Measurements from ENCODE around the gene PER3. TPM values are rescaled to one million over a fixed set of nuclear protein-coding genes. Genes with fewer than 3 reads are reported as not detected.

The PER3 gene
- total RNA-seq (10 to 100 TPM in 1 of 2 donors, 1 to 10 TPM in 1; 8.9 to 49.0 TPM), polyA plus RNA-seq (10 to 100 TPM in 1 of 2 donors, 1 to 10 TPM in 1; 4.4 to 21.2 TPM)
- long read RNA-seq, donor 1, partial matches to known transcripts: 2 of 3 reads
- long read RNA-seq, donor 1, other reads (novel, unspliced or antisense): 1 of 3 reads
- long read RNA-seq, donor 2, partial matches to known transcripts: 6 of 23 reads
- long read RNA-seq, donor 2, other reads (novel, unspliced or antisense): 15 of 23 reads

DNA sequence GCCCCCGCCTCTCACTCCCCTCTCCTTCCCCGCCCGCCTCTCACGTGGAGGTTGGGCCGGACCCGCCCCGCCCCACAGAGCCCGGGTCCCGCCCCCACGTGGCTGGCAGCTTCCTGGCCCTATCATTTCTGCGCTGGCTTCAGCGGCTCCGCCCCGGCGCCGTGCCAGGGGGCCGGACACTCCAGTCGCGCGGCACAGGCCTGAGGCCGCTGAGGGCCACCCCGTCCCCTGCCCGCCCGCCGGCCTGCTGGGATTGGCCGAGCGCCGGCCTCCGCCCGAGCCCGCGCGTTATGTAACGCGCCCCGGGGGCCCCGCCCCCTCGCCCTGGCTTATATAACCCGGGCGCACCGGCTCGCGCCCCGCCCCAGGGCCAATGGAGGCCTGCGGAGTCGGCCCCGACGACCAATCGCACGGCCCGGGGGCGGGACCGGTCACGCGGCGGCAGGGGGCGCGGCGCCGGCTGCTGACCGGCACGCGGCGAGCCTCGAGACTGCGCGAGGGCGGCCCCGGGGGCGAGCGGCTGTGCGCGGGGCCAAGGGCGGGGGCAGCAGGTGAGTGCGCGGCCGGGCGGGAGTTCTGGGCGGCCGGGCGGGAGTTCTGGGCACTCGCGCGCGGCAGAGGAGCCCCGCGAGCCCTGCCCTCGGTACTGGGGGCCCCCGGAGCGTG lies at the start of gene PER3:
Gene PER3, plus strand, starts transcription at position 466 of the 666 bp plus-strand sequence. CDS start 587 bp downstream, outside the sequence.
- ATAC-seq (ENCODE audit: low FRiP score): peak; percentile 99
- no peaks in the 10 kb centered on the region for H3K9me3 ChIP-seq (ENCODE audit: control insufficient read depth, low read length)
- no peaks in the 10 kb centered on the region for H3K27me3 ChIP-seq (ENCODE audit: control insufficient read depth in 1 of 2, insufficient read depth in 2 of 2, low read length in 1 of 2)
- intact Hi-C loops (cut with DNase I): no loop called here
- peak; percentile 98 for DNase-seq
- peak within 1 kb of the TSS in 1 of 2 donors; percentile 66 for H3K27ac ChIP-seq (ENCODE audit: low read depth in 1 of 2, low read length in 2 of 2)
- H3K4me3 ChIP-seq (ENCODE audit: low read length in 2 of 2): peak within 1 kb of the TSS; percentile 66 to 69
- H3K4me1 ChIP-seq (ENCODE audit: control insufficient read depth in 1 of 2, insufficient read depth in 2 of 2, low read length in 2 of 2): no peaks in the 10 kb centered on the region
- WGBS, 2 donors: 0 to 1% methylated on average over 71 to 90 of the region's 90 CpGs
- H3K36me3 ChIP-seq (ENCODE audit: control insufficient read depth in 1 of 2, insufficient read depth in 2 of 2, low read length in 1 of 2): peaks cover 0 to 5% of the 10 kb centered on the region in 2 donors

DNA sequence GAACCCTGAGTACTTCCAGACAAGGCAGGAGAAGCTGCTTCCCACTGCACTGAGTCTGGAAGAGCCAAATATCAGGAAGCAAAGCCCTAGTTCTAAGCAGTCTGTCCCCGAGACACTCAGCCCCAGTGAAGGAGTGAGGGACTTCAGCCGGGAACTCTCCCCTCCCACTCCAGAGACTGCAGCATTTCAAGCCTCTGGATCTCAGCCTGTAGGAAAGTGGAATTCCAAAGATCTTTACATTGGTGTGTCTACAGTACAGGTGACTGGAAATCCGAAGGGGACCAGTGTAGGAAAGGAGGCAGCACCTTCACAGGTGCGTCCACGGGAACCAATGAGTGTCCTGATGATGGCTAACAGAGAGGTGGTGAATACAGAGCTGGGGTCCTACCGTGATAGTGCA lies 46.0 kb upstream of the PER3 start:
- H3K9me3 ChIP-seq (ENCODE audit: control insufficient read depth, low read length): no peaks in the 10 kb centered on the region
- no peak for ATAC-seq (ENCODE audit: low FRiP score)
- 92 to 93% methylated on average over 6 of the region's 6 CpGs for WGBS, 2 donors

DNA sequence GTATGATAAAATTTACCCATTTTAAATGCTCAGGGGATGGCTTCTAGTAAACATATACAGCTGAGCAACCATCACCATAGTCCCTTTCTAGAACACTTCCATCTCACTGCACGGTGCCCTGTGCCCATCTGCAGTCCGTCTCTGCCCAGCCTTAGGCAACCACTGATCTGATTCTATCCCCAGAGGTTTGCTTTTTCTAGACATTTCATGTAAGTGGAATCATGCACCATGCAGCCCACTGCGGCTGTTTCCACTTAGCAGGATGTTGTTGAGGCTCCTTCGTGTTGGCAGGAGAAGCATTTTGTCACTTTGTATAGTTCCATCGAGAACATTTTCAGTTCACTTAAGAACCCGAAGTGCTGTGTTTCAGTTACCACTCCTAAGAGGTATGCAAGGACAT lies 40.7 kb upstream of the PER3 start:
- no peaks in the 10 kb centered on the region for H3K36me3 ChIP-seq (ENCODE audit: control insufficient read depth in 1 of 2, insufficient read depth in 2 of 2, low read length in 1 of 2)
- ATAC-seq (ENCODE audit: low FRiP score) (no peak), DNase-seq (no peak)
- H3K4me3 ChIP-seq (ENCODE audit: low read length in 2 of 2): no peak overlapping the region
- no peak overlapping the region for H3K27ac ChIP-seq (ENCODE audit: low read depth in 1 of 2, low read length in 2 of 2)
- WGBS, 2 donors: 84 to 94% methylated on average over 6 of the region's 6 CpGs
- no peaks in the 10 kb centered on the region for H3K4me1 ChIP-seq (ENCODE audit: control insufficient read depth in 1 of 2, insufficient read depth in 2 of 2, low read length in 2 of 2)
- intact Hi-C loops (cut with DNase I): no loop called here
- no peaks in the 10 kb centered on the region for H3K9me3 ChIP-seq (ENCODE audit: control insufficient read depth, low read length)
- no peaks in the 10 kb centered on the region for H3K27me3 ChIP-seq (ENCODE audit: control insufficient read depth in 1 of 2, insufficient read depth in 2 of 2, low read length in 1 of 2)

More for the DNA sequence above, 46.0 kb upstream of the PER3 start:
- H3K4me1 ChIP-seq (ENCODE audit: control insufficient read depth in 1 of 2, insufficient read depth in 2 of 2, low read length in 2 of 2): no peaks in the 10 kb centered on the region
- no peak overlapping the region for H3K4me3 ChIP-seq (ENCODE audit: low read length in 2 of 2)
- H3K36me3 ChIP-seq (ENCODE audit: control insufficient read depth in 1 of 2, insufficient read depth in 2 of 2, low read length in 1 of 2): no peaks in the 10 kb centered on the region
- H3K27me3 ChIP-seq (ENCODE audit: control insufficient read depth in 1 of 2, insufficient read depth in 2 of 2, low read length in 1 of 2): no peaks in the 10 kb centered on the region
- no peak for DNase-seq
- intact Hi-C loops (cut with DNase I): no loop called here
- no peak overlapping the region for H3K27ac ChIP-seq (ENCODE audit: low read depth in 1 of 2, low read length in 2 of 2)

DNA sequence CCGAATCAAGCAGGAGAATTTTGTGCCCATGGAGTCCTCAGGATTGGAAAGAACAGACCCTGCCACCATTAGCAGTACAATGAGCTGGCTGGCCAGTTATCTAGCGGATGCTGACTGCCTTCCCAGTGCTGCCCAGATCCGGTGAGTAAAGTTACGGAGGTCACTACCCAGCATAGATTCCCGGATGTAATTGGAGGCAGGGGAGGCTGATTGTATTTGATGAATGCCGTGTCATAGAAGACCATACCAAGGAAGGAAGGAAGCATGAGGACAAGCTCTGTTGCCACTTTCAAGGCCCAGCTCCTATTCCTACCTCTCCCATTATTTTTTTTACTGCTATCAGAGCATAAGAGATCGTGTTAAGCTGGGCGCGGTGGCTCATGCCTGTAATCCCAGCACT lies 39.2 kb upstream of the PER3 start:
- Histone ChIP-seq H3K27ac (ENCODE audit: low read depth in 1 of 2, low read length in 2 of 2) (no peak overlapping the region), H3K27me3 (ENCODE audit: control insufficient read depth in 1 of 2, insufficient read depth in 2 of 2, low read length in 1 of 2) (no peaks in the 10 kb centered on the region), H3K4me1 (ENCODE audit: control insufficient read depth in 1 of 2, insufficient read depth in 2 of 2, low read length in 2 of 2) (no peaks in the 10 kb centered on the region), H3K36me3 (ENCODE audit: control insufficient read depth in 1 of 2, insufficient read depth in 2 of 2, low read length in 1 of 2) (no peaks in the 10 kb centered on the region), H3K4me3 (ENCODE audit: low read length in 2 of 2) (no peak overlapping the region), H3K9me3 (ENCODE audit: control insufficient read depth, low read length) (no peaks in the 10 kb centered on the region)
- DNase-seq: no peak
- intact Hi-C loops (cut with DNase I): no loop called here
- ATAC-seq (ENCODE audit: low FRiP score): no peak
- 96 to 98% methylated on average over 9 of the region's 9 CpGs for WGBS, 2 donors

DNA sequence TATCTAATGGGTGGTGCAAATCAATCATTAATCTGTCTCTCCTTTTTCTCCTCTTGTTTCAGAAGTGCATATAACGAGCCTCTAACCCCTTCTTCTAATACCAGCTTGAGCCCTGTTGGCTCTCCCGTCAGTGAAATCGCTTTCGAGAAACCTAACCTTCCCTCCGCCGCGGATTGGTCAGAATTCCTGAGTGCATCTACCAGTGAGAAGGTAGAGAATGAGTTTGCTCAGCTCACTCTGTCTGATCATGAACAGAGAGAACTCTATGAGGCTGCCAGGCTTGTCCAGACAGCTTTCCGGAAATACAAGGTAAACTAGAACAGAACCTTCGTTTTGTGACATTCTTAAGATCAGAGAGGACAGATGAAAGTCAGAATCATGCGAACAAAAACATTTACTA lies 38.3 kb upstream of the PER3 start:
- Histone ChIP-seq H3K27me3 (ENCODE audit: control insufficient read depth in 1 of 2, insufficient read depth in 2 of 2, low read length in 1 of 2) (no peaks in the 10 kb centered on the region), H3K36me3 (ENCODE audit: control insufficient read depth in 1 of 2, insufficient read depth in 2 of 2, low read length in 1 of 2) (no peaks in the 10 kb centered on the region), H3K4me1 (ENCODE audit: control insufficient read depth in 1 of 2, insufficient read depth in 2 of 2, low read length in 2 of 2) (no peaks in the 10 kb centered on the region), H3K9me3 (ENCODE audit: control insufficient read depth, low read length) (no peaks in the 10 kb centered on the region), H3K27ac (ENCODE audit: low read depth in 1 of 2, low read length in 2 of 2) (no peak overlapping the region), H3K4me3 (ENCODE audit: low read length in 2 of 2) (no peak overlapping the region)
- ATAC-seq (ENCODE audit: low FRiP score) (no peak), DNase-seq (no peak)
- intact Hi-C loops (cut with DNase I): no loop called here
- WGBS, 2 donors: 92 to 93% methylated on average over 10 of the region's 10 CpGs

DNA sequence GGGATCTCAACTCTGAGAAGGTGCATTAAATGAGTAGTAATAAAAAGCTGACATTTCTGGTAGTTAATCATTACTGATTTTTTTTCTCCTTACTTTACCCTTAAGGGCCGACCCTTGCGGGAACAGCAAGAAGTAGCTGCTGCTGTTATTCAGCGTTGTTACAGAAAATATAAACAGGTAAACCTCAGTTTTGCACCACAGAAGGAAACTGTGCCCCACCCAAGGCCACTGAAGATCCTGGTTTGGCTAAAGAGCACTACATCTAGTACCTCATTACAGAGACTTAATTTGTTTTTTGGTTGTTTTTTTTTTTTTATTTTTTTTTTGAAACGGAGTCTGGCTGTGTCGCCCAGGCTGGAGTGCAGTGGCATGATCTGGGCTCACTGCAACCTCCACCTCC lies 36.5 kb upstream of the PER3 start:
- no peak for ATAC-seq (ENCODE audit: low FRiP score)
- WGBS, 2 donors: 94% methylated on average over 5 of the region's 5 CpGs

DNA sequence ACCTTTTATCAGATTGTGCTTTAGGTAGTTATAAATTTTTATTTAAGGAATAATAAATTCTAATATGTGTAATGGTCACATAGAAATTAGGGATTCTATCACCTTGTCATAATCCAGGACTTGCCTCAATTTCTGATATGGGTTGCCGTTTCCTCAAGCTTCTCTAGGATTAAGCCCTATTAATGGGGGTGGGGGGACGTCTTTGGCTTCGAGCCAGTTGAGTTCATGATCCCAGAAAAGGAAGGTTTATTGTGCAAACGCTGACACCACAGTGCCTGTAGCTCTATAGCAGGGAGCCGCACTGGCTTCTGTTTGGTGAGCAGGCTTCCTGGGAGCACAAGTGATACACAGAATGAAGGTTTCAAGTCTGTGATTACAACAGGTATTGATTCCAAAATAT lies 35.0 kb upstream of the PER3 start:
- H3K27ac ChIP-seq (ENCODE audit: low read depth in 1 of 2, low read length in 2 of 2): no peak overlapping the region
- no peak for DNase-seq
- intact Hi-C loops (cut with DNase I): no loop called here
- ATAC-seq (ENCODE audit: low FRiP score): no peak
- no peaks in the 10 kb centered on the region for H3K36me3 ChIP-seq (ENCODE audit: control insufficient read depth in 1 of 2, insufficient read depth in 2 of 2, low read length in 1 of 2)
- 53 to 56% methylated on average over 5 of the region's 5 CpGs for WGBS, 2 donors
- no peak overlapping the region for H3K4me3 ChIP-seq (ENCODE audit: low read length in 2 of 2)
- H3K4me1 ChIP-seq (ENCODE audit: control insufficient read depth in 1 of 2, insufficient read depth in 2 of 2, low read length in 2 of 2): peaks cover 0 to 1% of the 10 kb centered on the region in 2 donors
- no peaks in the 10 kb centered on the region for H3K27me3 ChIP-seq (ENCODE audit: control insufficient read depth in 1 of 2, insufficient read depth in 2 of 2, low read length in 1 of 2)
- no peaks in the 10 kb centered on the region for H3K9me3 ChIP-seq (ENCODE audit: control insufficient read depth, low read length)

More for the DNA sequence above, 36.5 kb upstream of the PER3 start:
- intact Hi-C loops (cut with DNase I): no loop called here
- Histone ChIP-seq H3K9me3 (ENCODE audit: control insufficient read depth, low read length) (no peaks in the 10 kb centered on the region), H3K27ac (ENCODE audit: low read depth in 1 of 2, low read length in 2 of 2) (no peak overlapping the region), H3K4me1 (ENCODE audit: control insufficient read depth in 1 of 2, insufficient read depth in 2 of 2, low read length in 2 of 2) (no peaks in the 10 kb centered on the region), H3K4me3 (ENCODE audit: low read length in 2 of 2) (no peak overlapping the region), H3K36me3 (ENCODE audit: control insufficient read depth in 1 of 2, insufficient read depth in 2 of 2, low read length in 1 of 2) (no peaks in the 10 kb centered on the region), H3K27me3 (ENCODE audit: control insufficient read depth in 1 of 2, insufficient read depth in 2 of 2, low read length in 1 of 2) (no peaks in the 10 kb centered on the region)
- DNase-seq: no peak

DNA sequence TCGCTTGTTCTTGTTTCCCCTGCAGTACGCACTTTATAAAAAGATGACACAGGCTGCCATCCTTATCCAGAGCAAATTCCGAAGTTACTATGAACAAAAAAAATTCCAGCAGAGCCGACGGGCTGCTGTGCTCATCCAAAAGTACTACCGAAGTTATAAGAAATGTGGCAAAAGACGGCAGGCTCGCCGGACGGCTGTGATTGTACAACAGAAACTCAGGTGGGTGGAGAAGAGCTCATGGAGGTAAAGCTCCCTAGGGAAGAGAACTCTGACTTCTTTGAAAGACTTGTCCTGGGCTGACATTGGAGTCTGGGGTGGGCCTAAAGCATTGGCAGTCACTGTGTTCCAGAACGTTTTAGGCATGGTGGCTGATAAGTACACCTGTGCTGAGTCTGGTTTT lies 32.9 kb upstream of the PER3 start:
- intact Hi-C loops (cut with DNase I): no loop called here
- no peak overlapping the region for H3K27ac ChIP-seq (ENCODE audit: low read depth in 1 of 2, low read length in 2 of 2)
- H3K4me3 ChIP-seq (ENCODE audit: low read length in 2 of 2): no peak overlapping the region
- DNase-seq (no peak), ATAC-seq (ENCODE audit: low FRiP score) (no peak)
- peaks cover 0 to 1% of the 10 kb centered on the region in 2 donors for H3K4me1 ChIP-seq (ENCODE audit: control insufficient read depth in 1 of 2, insufficient read depth in 2 of 2, low read length in 2 of 2)
- H3K9me3 ChIP-seq (ENCODE audit: control insufficient read depth, low read length): no peaks in the 10 kb centered on the region
- WGBS, 2 donors: 89 to 92% methylated on average over 11 of the region's 11 CpGs
- no peaks in the 10 kb centered on the region for H3K27me3 ChIP-seq (ENCODE audit: control insufficient read depth in 1 of 2, insufficient read depth in 2 of 2, low read length in 1 of 2)
- no peaks in the 10 kb centered on the region for H3K36me3 ChIP-seq (ENCODE audit: control insufficient read depth in 1 of 2, insufficient read depth in 2 of 2, low read length in 1 of 2)

All from aorta (tissue), 5 donors.